HEK293 (cell line): ENCODE measurements around the gene EEF1AKMT3.

Experiments used
- BCL11A ChIP-seq: fragments of 450-650 bp; formaldehyde crosslinking; IDR thresholded peaks from 2 replicates; pipeline ENCODE4 v1.5.1; 2016; ENCODE audit warnings: low read depth, missing biosample characterization, missing genetic modification characterization
- FEZF1 ChIP-seq: fragments of 450-650 bp; formaldehyde crosslinking; IDR thresholded peaks from 2 replicates; pipeline ENCODE4 v1.5.1; 2016; ENCODE audit warnings: missing biosample characterization, missing genetic modification characterization
- KLF8 ChIP-seq: fragments of 450-650 bp; formaldehyde crosslinking; IDR thresholded peaks from 2 replicates; pipeline ENCODE4 v1.5.1; 2016; ENCODE audit warnings: missing biosample characterization, missing genetic modification characterization
- KLF9 ChIP-seq: fragments of 450-650 bp; formaldehyde crosslinking; IDR thresholded peaks from 2 replicates; pipeline ENCODE4 v1.5.1; 2016; ENCODE audit warnings: missing biosample characterization, missing genetic modification characterization, low read depth
- PATZ1 ChIP-seq: fragments of 450-650 bp; formaldehyde crosslinking; IDR thresholded peaks from 2 replicates; pipeline ENCODE4 v1.5.1; 2016; ENCODE audit warnings: missing biosample characterization, missing genetic modification characterization
- REST ChIP-seq: fragments of 450-650 bp; formaldehyde crosslinking; IDR thresholded peaks from 2 replicates; pipeline ENCODE4 v1.5.1; 2016; ENCODE audit warnings: missing biosample characterization, missing genetic modification characterization
- SALL2 ChIP-seq: fragments of 450-650 bp; formaldehyde crosslinking; IDR thresholded peaks from 2 replicates; pipeline ENCODE4 v1.5.0; 2017; ENCODE audit warnings: missing biosample characterization, mild to moderate bottlenecking, missing genetic modification characterization, borderline replicate concordance
- SCRT2 ChIP-seq: fragments of 450-650 bp; formaldehyde crosslinking; IDR thresholded peaks from 2 replicates; pipeline ENCODE4 v1.5.1; 2016; ENCODE audit warnings: missing biosample characterization, missing genetic modification characterization
- SETDB1 ChIP-seq: IDR thresholded peaks from one replicate; pipeline ENCODE4 v1.6.1; 2017; ENCODE audit warnings: mild to moderate bottlenecking, low read length, moderate library complexity, mixed read lengths; ENCODE audit not compliant: insufficient read length
- ZBTB1 ChIP-seq: fragments of 450-650 bp; formaldehyde crosslinking; IDR thresholded peaks from 2 replicates; pipeline ENCODE4 v1.5.1; 2016; ENCODE audit warnings: missing biosample characterization, missing genetic modification characterization
- ZBTB21 ChIP-seq: fragments of 450-650 bp; formaldehyde crosslinking; IDR thresholded peaks from 2 replicates; pipeline ENCODE4 v1.5.1; 2017; ENCODE audit warnings: missing biosample characterization, missing genetic modification characterization
- ZNF132 ChIP-seq: fragments of 450-650 bp; formaldehyde crosslinking; IDR thresholded peaks from 2 replicates; pipeline ENCODE4 v1.5.1; 2017; ENCODE audit warnings: missing biosample characterization, missing genetic modification characterization, borderline replicate concordance
- ZNF169 ChIP-seq: fragments of 450-650 bp; formaldehyde crosslinking; IDR thresholded peaks from 2 replicates; pipeline ENCODE4 v1.5.1; 2016; ENCODE audit warnings: missing biosample characterization, missing genetic modification characterization
- ZNF37A ChIP-seq: fragments of 450-650 bp; IDR thresholded peaks from 2 replicates; pipeline ENCODE4 v1.5.1; 2018; ENCODE audit warnings: missing biosample characterization, missing genetic modification characterization
- ZNF501 ChIP-seq: fragments of 450-650 bp; formaldehyde crosslinking; IDR thresholded peaks from 2 replicates; pipeline ENCODE4 v1.5.1; 2016; ENCODE audit warnings: missing biosample characterization, missing genetic modification characterization
- ZNF514 ChIP-seq: fragments of 450-650 bp; formaldehyde crosslinking; IDR thresholded peaks from 2 replicates; pipeline ENCODE4 v1.5.1; 2016; ENCODE audit warnings: missing biosample characterization, missing genetic modification characterization
- ZNF518A ChIP-seq: fragments of 450-650 bp; formaldehyde crosslinking; conservative IDR thresholded peaks from 2 replicates; pipeline ENCODE4 v1.5.1; 2016; ENCODE audit warnings: low read depth, missing biosample characterization, missing genetic modification characterization
- ZNF623 ChIP-seq: fragments of 450-650 bp; formaldehyde crosslinking; IDR thresholded peaks from 2 replicates; pipeline ENCODE4 v1.5.1; 2016; ENCODE audit warnings: missing biosample characterization, missing genetic modification characterization
- ZNF639 ChIP-seq: fragments of 450-650 bp; formaldehyde crosslinking; IDR thresholded peaks from 2 replicates; pipeline ENCODE4 v1.5.1; 2016; ENCODE audit warnings: missing biosample characterization, missing genetic modification characterization
- ZNF707 ChIP-seq: fragments of 450-650 bp; formaldehyde crosslinking; IDR thresholded peaks from 2 replicates; pipeline ENCODE4 v1.5.1; 2016; ENCODE audit warnings: missing biosample characterization, missing genetic modification characterization
- ZNF768 ChIP-seq: fragments of 450-650 bp; formaldehyde crosslinking; IDR thresholded peaks from 2 replicates; pipeline ENCODE4 v1.5.1; 2018; ENCODE audit warnings: missing biosample characterization, mild to moderate bottlenecking, missing genetic modification characterization
- ZNF830 ChIP-seq: fragments of 450-650 bp; IDR thresholded peaks from 2 replicates; pipeline ENCODE4 v1.5.0; 2018; ENCODE audit warnings: missing biosample characterization, missing genetic modification characterization, low read depth, mild to moderate bottlenecking, moderate library complexity
- TF ChIP-seq, protein P1 (sequence below): fragments of 450-650 bp; formaldehyde crosslinking; IDR thresholded peaks from 2 replicates; pipeline ENCODE4 v1.5.1; 2017; ENCODE audit warnings: missing biosample characterization, missing genetic modification characterization
- TF ChIP-seq, protein P2 (sequence below): fragments of 450-650 bp; formaldehyde crosslinking; IDR thresholded peaks from 2 replicates; pipeline ENCODE4 v1.5.1; 2016; ENCODE audit warnings: missing biosample characterization, missing genetic modification characterization

Gene EEF1AKMT3

DNA sequence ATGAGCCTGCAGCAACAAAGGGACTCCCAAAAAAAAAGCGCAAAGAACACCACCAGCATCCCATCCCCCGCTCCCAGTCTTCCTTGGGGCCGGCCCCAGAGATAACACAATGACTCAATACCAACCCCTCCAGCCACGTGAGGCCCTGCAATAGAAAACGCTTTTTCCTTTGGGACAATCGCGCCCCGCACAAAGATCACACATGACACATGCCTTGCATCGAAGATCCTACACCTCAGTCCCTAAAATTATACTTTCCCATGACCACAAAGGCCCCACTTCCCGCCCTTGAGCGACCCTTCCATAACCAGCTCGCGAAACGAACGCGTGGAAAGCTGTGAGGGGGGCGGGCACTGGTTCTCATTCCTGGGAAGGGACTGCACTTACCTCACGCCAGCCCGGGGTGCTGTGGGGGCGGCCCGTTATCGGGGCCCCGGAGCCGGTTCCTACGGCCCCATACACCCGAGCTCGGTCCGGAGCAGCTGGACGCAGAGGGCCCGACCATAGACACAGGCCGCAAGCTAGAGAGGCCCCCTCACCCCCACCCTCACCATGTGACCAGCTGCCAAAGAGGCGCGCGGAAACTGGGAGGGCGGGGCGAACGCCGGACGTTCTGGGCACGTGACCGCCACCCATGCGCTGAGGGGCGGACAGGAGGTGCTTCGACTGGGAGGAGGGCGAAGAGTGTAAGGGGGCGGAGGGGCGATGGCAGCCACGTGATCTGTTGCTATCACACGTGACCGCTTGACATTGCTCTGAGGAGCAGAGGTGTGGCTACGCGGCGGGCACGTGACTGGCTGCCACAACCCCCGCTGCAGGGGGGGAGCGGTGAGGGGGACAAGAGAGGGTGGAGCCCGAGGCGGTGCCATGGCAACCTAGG lies 20.4 kb upstream of the EEF1AKMT3 start, which contains the start of gene CDK4 (continued):
- TF ChIP-seq REST (tag by site-specific recombination) (peak; percentile 64), ZBTB21 (tag by site-specific recombination) (peak; percentile 36; the same call in 1 of the 2 replicates), ZNF169 (no peak), FEZF1 (tag by site-specific recombination) (peak; percentile 82), KLF8 (peak; percentile 99), BCL11A (tag by site-specific recombination) (0 out of 2 replicates have a peak, but pooled peaks have one; percentile 23), SALL2 (no peak), SETDB1 (no peak), ZNF132 (tag by site-specific recombination) (no peak), SCRT2 (tag by site-specific recombination) (peak; percentile 87), ZNF830 (tag by site-specific recombination) (no peak), ZNF518A (tag by site-specific recombination) (peak; percentile 63), KLF9 (tag by site-specific recombination) (peak; percentile 98), ZNF639 (0 out of 2 replicates have a peak, but pooled peaks have one; percentile 46), ZNF501 (tag by site-specific recombination) (peak; percentile 80), ZNF623 (tag by site-specific recombination) (no peak), ZNF768 (tag by site-specific recombination) (no peak), ZNF707 (tag by site-specific recombination) (no peak), ZBTB1 (tag by site-specific recombination) (no peak), PATZ1 (tag by site-specific recombination) (peak; percentile 100), ZNF514 (tag by site-specific recombination) (no peak), ZNF37A (tag by site-specific recombination) (no peak)
- TF ChIP-seq, protein P1, sequence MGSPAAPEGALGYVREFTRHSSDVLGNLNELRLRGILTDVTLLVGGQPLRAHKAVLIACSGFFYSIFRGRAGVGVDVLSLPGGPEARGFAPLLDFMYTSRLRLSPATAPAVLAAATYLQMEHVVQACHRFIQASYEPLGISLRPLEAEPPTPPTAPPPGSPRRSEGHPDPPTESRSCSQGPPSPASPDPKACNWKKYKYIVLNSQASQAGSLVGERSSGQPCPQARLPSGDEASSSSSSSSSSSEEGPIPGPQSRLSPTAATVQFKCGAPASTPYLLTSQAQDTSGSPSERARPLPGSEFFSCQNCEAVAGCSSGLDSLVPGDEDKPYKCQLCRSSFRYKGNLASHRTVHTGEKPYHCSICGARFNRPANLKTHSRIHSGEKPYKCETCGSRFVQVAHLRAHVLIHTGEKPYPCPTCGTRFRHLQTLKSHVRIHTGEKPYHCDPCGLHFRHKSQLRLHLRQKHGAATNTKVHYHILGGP (tag by site-specific recombination): no peak
- TF ChIP-seq, protein P2, sequence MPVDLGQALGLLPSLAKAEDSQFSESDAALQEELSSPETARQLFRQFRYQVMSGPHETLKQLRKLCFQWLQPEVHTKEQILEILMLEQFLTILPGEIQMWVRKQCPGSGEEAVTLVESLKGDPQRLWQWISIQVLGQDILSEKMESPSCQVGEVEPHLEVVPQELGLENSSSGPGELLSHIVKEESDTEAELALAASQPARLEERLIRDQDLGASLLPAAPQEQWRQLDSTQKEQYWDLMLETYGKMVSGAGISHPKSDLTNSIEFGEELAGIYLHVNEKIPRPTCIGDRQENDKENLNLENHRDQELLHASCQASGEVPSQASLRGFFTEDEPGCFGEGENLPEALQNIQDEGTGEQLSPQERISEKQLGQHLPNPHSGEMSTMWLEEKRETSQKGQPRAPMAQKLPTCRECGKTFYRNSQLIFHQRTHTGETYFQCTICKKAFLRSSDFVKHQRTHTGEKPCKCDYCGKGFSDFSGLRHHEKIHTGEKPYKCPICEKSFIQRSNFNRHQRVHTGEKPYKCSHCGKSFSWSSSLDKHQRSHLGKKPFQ (tag by site-specific recombination): no peak
